OCI-LY1 (cell line): Measurements from ENCODE around the gene PRDM15.

Experiments used
- EZH2 ChIP-seq: fragments of 200-600 bp; sonication (generic), shearing (Covaris generic); IDR thresholded peaks from 2 replicates; pipeline ENCODE4 v1.8.0; 2017; ENCODE audit warnings: borderline replicate concordance, mixed run types, mild to moderate bottlenecking, antibody characterized with exemption, low read length, moderate library complexity, mixed read lengths
- TF ChIP-seq, protein P1 (sequence below): fragments of 200-600 bp; sonication (generic), shearing (Covaris generic); IDR thresholded peaks from 2 replicates; pipeline ENCODE4 v1.5.1; 2017; ENCODE audit warnings: mild to moderate bottlenecking, antibody characterized with exemption, low read length, moderate library complexity, mixed read lengths

DNA sequence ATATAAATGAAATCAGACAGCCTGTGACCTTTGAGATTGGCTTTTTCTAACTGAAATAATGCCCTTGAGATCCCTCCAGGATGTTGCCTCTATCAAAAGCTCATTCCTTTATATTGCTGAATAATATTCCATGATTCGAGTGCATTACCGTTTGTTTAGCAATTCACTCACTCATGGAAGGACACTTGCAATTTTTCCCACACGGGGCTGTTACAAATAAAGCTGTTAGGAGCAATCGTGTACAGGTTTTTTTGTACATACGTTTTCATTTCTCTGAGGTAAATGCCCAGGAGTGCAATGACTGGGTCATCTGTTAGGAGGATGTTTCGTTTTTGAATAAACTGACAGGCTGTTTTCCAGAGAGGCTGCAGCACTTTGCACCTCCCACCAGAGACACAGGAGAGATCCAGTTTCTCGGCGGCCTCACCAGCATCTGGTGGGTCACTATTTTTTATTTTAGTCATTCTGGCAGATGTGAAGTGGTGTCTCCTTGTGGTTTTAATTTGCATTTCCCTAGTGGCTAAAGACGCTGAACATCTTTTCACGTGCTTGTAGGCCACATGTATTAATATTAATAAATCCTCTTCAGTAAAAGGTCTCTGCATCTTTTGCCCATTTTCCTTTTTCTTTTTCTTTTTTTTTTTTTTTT is 11.0 kb downstream of the PRDM15 start:
- TF ChIP-seq, protein P1, sequence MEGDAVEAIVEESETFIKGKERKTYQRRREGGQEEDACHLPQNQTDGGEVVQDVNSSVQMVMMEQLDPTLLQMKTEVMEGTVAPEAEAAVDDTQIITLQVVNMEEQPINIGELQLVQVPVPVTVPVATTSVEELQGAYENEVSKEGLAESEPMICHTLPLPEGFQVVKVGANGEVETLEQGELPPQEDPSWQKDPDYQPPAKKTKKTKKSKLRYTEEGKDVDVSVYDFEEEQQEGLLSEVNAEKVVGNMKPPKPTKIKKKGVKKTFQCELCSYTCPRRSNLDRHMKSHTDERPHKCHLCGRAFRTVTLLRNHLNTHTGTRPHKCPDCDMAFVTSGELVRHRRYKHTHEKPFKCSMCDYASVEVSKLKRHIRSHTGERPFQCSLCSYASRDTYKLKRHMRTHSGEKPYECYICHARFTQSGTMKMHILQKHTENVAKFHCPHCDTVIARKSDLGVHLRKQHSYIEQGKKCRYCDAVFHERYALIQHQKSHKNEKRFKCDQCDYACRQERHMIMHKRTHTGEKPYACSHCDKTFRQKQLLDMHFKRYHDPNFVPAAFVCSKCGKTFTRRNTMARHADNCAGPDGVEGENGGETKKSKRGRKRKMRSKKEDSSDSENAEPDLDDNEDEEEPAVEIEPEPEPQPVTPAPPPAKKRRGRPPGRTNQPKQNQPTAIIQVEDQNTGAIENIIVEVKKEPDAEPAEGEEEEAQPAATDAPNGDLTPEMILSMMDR, result no peak
- TF ChIP-seq EZH2, result no peak
